HG03558 (cell line): ENCODE results near the gene OTOA.
"Not testable (repeated sequence)": the region's sequence is repeated elsewhere in the genome, so short reads cannot be mapped to it uniquely, and the experiment has no call there.

Source experiments
- ATAC-seq: cut with Tn5 transposase; IDR thresholded peaks from one replicate; pipeline ENCODE4 v1.9.1; 2021; ENCODE audit warnings: moderate number of reproducible peaks; ENCODE audit not compliant: unreplicated experiment; ENCODE audit errors: extremely low read depth

OTOA gene

DNA sequence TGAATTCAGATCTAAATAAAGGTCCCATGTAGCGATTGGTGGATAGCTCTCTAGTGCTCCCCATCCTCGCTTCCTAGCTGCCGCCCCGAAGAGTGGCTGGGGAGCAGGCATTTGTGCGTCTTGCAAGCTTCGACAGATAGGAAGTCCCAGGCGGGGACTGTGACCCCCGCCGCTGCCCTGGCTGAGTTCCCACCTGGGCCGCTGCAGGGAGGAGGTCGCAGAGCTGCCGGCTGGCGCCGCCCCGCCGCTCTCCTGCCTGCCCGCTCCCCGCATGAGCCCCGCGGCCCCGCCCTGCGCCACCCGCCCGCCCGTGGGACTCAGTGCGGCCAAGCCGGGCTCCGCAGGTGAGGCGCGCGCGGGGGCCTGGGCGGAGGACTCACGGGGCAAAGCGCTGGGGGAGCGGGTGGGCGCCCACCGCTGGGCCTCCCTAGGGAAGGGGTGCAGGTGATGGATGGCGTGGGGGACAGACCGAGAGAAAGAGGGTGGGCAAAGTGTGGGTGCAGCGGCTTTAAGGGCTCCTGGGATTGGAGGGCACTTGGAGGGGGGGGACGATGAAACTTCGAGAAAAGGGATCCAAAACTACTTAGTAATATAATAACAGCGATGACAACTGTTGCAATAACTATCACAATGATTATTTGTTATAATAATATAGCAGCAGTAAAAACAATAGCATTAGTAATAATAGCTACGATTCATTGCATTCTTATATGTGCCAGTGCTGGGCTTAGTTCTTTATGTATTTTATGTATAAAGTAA, at the start of gene OTOA:
Gene OTOA, plus strand, starts transcription at position 80 of the 759 bp plus-strand sequence. CDS start 14,547 bp downstream, outside the sequence.
- no peak for ATAC-seq

- ATAC-seq, result no peak
Measured at GRCh38 chr16:21614896-21615295, 48.9 kb upstream of the OTOA start.

GRCh38 chr16:21617607-21618006, 46.2 kb upstream of the OTOA start:
- ATAC-seq, result no peak

DNA sequence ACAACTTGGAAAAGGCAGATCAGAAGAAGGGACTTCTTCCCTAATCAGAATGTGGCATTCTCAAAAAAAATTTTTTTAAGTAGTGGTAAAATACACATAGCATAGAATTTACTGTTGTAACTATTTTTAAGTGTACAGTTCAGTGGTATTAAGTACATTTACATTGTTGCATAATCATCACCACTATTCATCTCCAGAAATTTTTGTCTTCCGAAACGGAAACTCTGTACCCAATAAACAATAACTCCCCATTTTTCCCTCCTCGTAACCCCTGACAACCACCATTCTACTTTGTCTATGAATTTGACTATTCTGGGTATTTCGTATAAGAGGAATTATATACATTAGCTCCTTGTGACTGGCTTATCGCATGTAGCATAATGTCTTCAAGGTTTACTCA, 45.5 kb upstream of the OTOA start:
- ATAC-seq, result no peak

DNA sequence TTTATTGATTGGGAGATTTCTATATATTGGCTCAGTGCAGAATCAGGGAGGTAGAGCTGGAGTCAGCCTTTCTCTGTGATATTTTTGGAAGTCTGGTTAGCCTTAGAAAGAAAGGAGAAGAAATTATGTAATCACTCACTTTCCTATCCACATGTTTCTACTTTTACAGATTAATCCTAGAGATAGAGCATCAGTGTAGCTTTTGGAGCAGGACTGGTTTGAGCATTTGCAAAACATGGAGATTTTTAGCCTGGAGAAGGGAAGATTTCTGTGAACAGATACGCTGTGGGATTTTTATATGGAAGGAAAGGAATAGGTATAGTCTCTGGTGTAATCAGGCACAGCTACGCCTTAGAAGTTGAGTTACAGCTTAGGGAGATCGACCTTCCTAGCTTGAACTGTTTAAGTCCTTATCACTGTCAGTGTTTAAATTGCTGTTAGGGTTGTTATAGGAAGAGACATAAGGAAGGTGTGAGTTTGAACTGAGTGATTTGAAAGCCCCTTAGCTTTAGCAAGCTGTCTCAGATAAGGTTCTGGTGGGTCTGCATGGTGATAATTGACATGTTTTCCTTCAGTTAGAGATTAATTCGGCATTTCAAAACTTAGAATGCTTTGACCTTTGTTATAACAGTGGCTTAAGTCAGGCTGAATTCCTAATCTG, 43.9 kb upstream of the OTOA start:
- no peak for ATAC-seq

GRCh38 chr16:21620592-21620991, 43.2 kb upstream of the OTOA start:
- no peak for ATAC-seq

- ATAC-seq, result no peak
Measured at GRCh38 chr16:21622545-21622944, 41.2 kb upstream of the OTOA start.

- no peak for ATAC-seq
Measured at GRCh38 chr16:21625026-21625425, 38.7 kb upstream of the OTOA start.

GRCh38 chr16:21626659-21627277, 37.0 kb upstream of the OTOA start:
- no peak for ATAC-seq

DNA sequence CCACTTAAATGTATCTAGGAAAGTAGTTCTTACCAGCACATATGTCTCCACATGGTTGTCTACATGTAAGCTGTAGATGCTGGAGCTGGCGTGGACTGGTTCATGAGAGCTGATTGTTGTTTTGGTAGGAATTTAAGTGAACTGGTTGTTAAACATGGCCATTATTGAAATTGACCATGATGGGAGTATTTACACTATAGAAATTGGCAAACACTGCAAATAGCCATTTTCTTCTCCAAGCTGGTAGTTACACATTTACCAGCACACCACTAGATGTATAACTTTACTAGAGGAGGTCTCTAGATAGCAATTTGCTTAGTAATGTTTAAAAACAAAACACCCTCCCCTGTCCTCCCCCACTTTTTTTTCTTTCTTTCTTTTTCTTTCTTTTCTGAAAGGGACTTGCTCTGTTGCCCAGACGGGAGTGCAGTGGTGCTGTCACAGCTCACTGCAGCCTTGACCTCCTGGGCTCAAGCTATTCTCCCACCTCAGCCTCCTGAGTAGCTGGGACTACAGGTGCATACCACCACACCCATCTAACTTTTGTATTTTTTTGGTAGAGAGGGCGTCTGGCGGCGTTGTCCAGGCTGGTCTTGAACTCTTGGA, 35.5 kb upstream of the OTOA start:
- ATAC-seq, result no peak

DNA sequence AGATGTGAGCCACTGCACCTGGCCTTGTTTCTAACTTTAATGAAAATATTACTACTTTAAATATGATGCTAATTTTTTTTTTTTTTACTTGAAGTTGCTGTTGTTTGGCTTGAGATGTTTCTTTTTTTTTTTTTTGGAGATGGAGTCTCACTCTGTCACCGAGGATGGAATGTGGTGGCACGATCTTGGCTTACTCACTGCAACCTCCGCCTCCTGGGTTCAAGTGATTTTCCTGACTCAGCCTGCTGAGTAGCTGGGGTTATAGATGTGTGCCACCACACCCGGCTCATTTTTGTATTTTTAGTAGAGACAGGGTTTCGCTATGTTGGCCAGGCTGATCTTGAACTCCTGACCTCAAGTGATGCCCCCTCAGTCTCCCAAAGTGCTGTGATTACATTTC, 35.0 kb upstream of the OTOA start:
- ATAC-seq, result no peak

GRCh38 chr16:21629616-21630539, 33.9 kb upstream of the OTOA start:
- not testable (repeated sequence) for ATAC-seq

- not testable (repeated sequence) for ATAC-seq
Measured at GRCh38 chr16:21630866-21631265, 32.9 kb upstream of the OTOA start.

- ATAC-seq, result not testable (repeated sequence)
Measured at GRCh38 chr16:21631376-21631775, 32.4 kb upstream of the OTOA start.

DNA sequence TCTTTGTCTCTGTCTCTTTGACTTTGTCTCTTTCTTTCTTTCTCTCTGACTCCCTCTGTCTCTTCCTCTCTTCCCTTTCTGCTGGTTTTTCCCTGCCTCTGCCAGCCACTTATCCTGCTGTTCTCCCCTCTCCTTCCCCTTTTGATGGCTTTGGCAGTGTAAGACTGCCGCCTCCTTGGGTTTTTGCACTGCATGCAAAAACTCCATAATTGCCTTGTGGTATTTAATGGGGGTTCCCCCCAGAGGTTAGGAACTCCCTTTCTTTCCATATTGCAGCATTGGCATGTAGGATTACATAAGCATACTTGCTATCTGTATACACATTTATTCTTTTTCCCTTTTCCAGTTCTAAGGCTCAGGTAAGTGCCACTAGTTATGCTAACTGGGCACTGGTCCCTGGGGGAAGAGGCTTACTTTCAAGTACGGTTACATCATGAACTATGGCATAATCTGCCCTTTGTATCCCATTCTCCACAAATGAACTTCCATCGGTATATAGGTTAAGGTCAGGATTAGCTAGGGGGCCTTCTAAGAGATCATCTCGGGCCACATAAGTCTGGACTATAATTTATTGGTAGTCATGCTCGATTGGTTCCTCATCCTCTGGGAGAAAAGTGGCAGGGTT, 31.7 kb upstream of the OTOA start:
- ATAC-seq, result not testable (repeated sequence)

DNA sequence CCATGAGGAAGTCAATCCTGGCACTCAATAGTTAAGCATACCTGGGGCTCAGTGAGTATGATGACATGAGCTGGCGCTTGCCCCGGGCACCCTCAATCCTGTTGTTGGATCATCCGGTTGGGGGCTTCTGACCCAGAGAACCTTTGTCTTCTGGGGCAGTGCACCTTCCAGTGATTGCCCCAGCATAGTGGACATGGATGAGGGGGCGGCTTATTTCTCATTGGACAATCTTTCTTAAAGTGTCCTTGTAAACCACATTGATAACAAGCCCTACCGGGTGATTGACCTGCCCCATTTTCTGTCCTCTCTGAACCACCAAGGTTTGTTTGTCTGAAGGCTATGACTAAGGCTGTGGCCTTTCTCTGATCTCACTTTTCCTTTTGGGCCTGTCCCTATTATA, 29.6 kb upstream of the OTOA start:
- ATAC-seq, result no peak

GRCh38 chr16:21635694-21636093, 28.1 kb upstream of the OTOA start:
- ATAC-seq, result not testable (repeated sequence)

- no peak for ATAC-seq
Measured at GRCh38 chr16:21637032-21637968, 26.5 kb upstream of the OTOA start.
